Measurements from ENCODE around the gene PRICKLE4. TPM values are rescaled to one million over a fixed set of nuclear protein-coding genes. Genes with fewer than 3 reads are reported as not detected.

Gene PRICKLE4
- total and polyA plus RNA-seq, 4 donors: 2.9 to 6.9 (median 5.5) TPM

GRCh38 chr6:41789390-41789724 is 8.8 kb downstream of the PRICKLE4 start:
- peaks cover 8 to 32% (median 19%) of the 10 kb centered on the region in 4 donors for H3K36me3 ChIP-seq (ENCODE audit: control insufficient read depth in 4 of 4, insufficient read depth in 4 of 4, low read length in 4 of 4)
- TF ChIP-seq, protein P1, sequence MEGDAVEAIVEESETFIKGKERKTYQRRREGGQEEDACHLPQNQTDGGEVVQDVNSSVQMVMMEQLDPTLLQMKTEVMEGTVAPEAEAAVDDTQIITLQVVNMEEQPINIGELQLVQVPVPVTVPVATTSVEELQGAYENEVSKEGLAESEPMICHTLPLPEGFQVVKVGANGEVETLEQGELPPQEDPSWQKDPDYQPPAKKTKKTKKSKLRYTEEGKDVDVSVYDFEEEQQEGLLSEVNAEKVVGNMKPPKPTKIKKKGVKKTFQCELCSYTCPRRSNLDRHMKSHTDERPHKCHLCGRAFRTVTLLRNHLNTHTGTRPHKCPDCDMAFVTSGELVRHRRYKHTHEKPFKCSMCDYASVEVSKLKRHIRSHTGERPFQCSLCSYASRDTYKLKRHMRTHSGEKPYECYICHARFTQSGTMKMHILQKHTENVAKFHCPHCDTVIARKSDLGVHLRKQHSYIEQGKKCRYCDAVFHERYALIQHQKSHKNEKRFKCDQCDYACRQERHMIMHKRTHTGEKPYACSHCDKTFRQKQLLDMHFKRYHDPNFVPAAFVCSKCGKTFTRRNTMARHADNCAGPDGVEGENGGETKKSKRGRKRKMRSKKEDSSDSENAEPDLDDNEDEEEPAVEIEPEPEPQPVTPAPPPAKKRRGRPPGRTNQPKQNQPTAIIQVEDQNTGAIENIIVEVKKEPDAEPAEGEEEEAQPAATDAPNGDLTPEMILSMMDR (IDR thresholded peaks at IDR 0.05; ENCODE audit: control extremely low read depth, extremely low read depth): no peak

DNA sequence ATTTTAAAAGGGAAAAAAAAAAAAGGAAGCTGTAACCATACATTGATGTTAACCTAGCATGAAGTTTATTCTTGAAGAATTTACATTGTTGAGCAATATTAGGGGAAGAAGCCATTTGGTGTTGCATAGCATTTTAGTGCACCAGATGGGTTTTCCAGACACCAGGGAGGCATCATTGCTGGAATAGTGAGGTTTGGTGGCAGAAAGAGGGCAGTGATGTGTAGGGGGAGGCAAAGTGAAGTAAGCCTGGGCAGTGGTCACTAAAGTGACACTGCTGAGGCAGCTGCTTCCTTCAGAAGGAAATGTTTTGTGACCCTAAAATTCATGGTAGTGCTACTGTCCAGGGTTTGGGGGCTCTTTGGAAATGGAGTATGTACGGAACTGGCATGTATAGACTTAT is 9.5 kb downstream of the PRICKLE4 start:
- no peaks in the 10 kb centered on the region for H3K9me3 ChIP-seq (ENCODE audit: control insufficient read depth in 4 of 4, insufficient read depth in 3 of 4, low read length in 3 of 4)
- TF ChIP-seq, protein P1 (IDR thresholded peaks at IDR 0.05; ENCODE audit: control extremely low read depth, extremely low read depth): no peak
- peaks cover 8 to 35% (median 19%) of the 10 kb centered on the region in 4 donors for H3K36me3 ChIP-seq (ENCODE audit: control insufficient read depth in 4 of 4, insufficient read depth in 4 of 4, low read length in 4 of 4)
- no peak for DNase-seq
- H3K27me3 ChIP-seq (ENCODE audit: control insufficient read depth in 3 of 3, insufficient read depth in 3 of 3, low read length in 2 of 3): no peaks in the 10 kb centered on the region
- H3K4me3 ChIP-seq: no peak overlapping the region
- 99 to 100% methylated on average over 1 of the region's 1 CpG for WGBS, 2 donors
- no peak overlapping the region for H3K9ac ChIP-seq (ENCODE audit: insufficient read depth in 1 of 2, low read length in 2 of 2)
- H3K27ac ChIP-seq (ENCODE audit: low read depth in 1 of 2, low read length in 1 of 2): no peak overlapping the region
- no peak for ATAC-seq (ENCODE audit: insufficient read depth, low FRiP score)
- H3K4me1 ChIP-seq (ENCODE audit: control insufficient read depth in 5 of 5, insufficient read depth in 5 of 5, low read length in 5 of 5): peaks cover 2 to 13% (median 9%) of the 10 kb centered on the region in 5 donors

More at GRCh38 chr6:41789390-41789724, 8.8 kb downstream of the PRICKLE4 start:
- Histone ChIP-seq H3K9ac (ENCODE audit: insufficient read depth in 1 of 2, low read length in 2 of 2) (no peak overlapping the region), H3K4me1 (ENCODE audit: control insufficient read depth in 5 of 5, insufficient read depth in 5 of 5, low read length in 5 of 5) (peaks cover 2 to 15% (median 9%) of the 10 kb centered on the region in 5 donors), H3K9me3 (ENCODE audit: control insufficient read depth in 4 of 4, insufficient read depth in 3 of 4, low read length in 3 of 4) (no peaks in the 10 kb centered on the region), H3K27me3 (ENCODE audit: control insufficient read depth in 3 of 3, insufficient read depth in 3 of 3, low read length in 2 of 3) (no peaks in the 10 kb centered on the region), H3K4me3 (no peak overlapping the region), H3K27ac (ENCODE audit: low read depth in 1 of 2, low read length in 1 of 2) (no peak overlapping the region)
- WGBS, 2 donors: 74 to 84% methylated on average over 3 of the region's 3 CpGs
- DNase-seq: no peak
- ATAC-seq (ENCODE audit: insufficient read depth, low FRiP score): no peak

DNA sequence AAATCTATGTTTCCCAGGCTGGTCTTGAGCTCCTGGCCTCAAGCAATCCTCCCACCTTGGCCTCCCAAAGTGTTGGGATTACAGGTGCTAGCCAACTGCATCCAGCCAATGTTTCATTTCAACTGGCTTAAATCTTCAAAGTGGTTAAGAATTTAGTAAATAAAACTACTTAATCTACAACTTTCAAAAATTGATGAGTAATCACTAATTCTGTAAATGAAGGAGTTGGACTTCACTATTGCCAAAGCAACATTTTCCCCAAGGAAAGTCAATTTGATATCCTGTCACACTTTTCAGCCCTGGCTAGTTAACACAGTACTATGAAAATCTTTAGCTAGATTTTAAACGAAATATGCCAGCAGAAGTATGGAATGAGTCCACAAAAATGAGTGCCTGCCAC is 10.7 kb downstream of the PRICKLE4 start:
- Histone ChIP-seq H3K36me3 (ENCODE audit: control insufficient read depth in 4 of 4, insufficient read depth in 4 of 4, low read length in 4 of 4) (peaks cover 8 to 39% (median 21%) of the 10 kb centered on the region in 4 donors), H3K27me3 (ENCODE audit: control insufficient read depth in 3 of 3, insufficient read depth in 3 of 3, low read length in 2 of 3) (no peaks in the 10 kb centered on the region)

More for the DNA sequence above, 10.7 kb downstream of the PRICKLE4 start:
- TF ChIP-seq, protein P1 (IDR thresholded peaks at IDR 0.05; ENCODE audit: control extremely low read depth, extremely low read depth): no peak
- 72 to 98% methylated on average over 1 of the region's 1 CpG for WGBS, 2 donors
- ATAC-seq (ENCODE audit: insufficient read depth, low FRiP score): no peak
- Histone ChIP-seq H3K27ac (ENCODE audit: low read depth in 1 of 2, low read length in 1 of 2) (no peak overlapping the region), H3K4me3 (no peak overlapping the region), H3K9ac (ENCODE audit: insufficient read depth in 1 of 2, low read length in 2 of 2) (no peak overlapping the region), H3K9me3 (ENCODE audit: control insufficient read depth in 4 of 4, insufficient read depth in 3 of 4, low read length in 3 of 4) (no peaks in the 10 kb centered on the region), H3K4me1 (ENCODE audit: control insufficient read depth in 5 of 5, insufficient read depth in 5 of 5, low read length in 5 of 5) (peaks cover 0 to 9% (median 0%) of the 10 kb centered on the region in 5 donors)
- no peak for DNase-seq

Measured in lung (tissue), 12 donors.